Uterus (tissue), 2 donors: ENCODE results near the gene MMP21.

Source experiments
- CTCF ChIP-seq, 4 experiments: fragments of 200-600 bp in 2 of 4; fragments of 450-650 bp in 2 of 4; sonication (generic) in 2 of 4; IDR thresholded peaks; one replicate each; pipeline ENCODE4 v1.5.1; 2016 to 2019; ENCODE audit warnings: antibody characterized with exemption in 4 of 4, mild to moderate bottlenecking in 2 of 4, moderate library complexity in 1 of 4
- POLR2A ChIP-seq, 2 donors: fragments of 450-650 bp; IDR thresholded peaks; one replicate each; pipeline ENCODE4 v1.6.1; 2016; ENCODE audit warnings: antibody characterized with exemption in 2 of 2, mild to moderate bottlenecking in 1 of 2, moderate library complexity in 1 of 2

GRCh38 chr10:125824736-125825135 lies 49.1 kb upstream of the MMP21 start:
- no peak for TF ChIP-seq CTCF (IDR thresholded peaks at IDR 0.05)
- no peak for TF ChIP-seq POLR2A (IDR thresholded peaks at IDR 0.05)
